Thymus (tissue), 14 donors: Measurements from ENCODE around the gene TMEM126A. TPM values are rescaled to one million over a fixed set of nuclear protein-coding genes. Genes with fewer than 3 reads are reported as not detected.
"Not testable (repeated sequence)": the region's sequence is repeated elsewhere in the genome, so short reads cannot be mapped to it uniquely, and the experiment has no call there.

Source experiments
- DNase-seq, 9 donors: peaks; one replicate each; pipeline ENCODE4 v3.0.0-alpha.2; 2013; ENCODE audit warnings: low spot score in 9 of 9, low read depth in 6 of 9, missing footprints in 1 of 9
- H3K27ac ChIP-seq, 2 donors: one replicate each; pipeline ENCODE4 v1.5.1; 2013; ENCODE audit warnings: control low read depth in 1 of 2, low read depth in 1 of 2, low read length in 1 of 2, mild to moderate bottlenecking in 1 of 2, moderate library complexity in 1 of 2
- H3K27me3 ChIP-seq, 2 donors: one replicate each; pipeline ENCODE4 v1.5.1; 2013; ENCODE audit warnings: low read length in 1 of 2; ENCODE audit not compliant: control insufficient read depth in 2 of 2, insufficient read depth in 1 of 2
- H3K36me3 ChIP-seq, 2 donors: one replicate each; pipeline ENCODE4 v1.5.1; 2013; ENCODE audit warnings: low read length in 1 of 2, mild to moderate bottlenecking in 1 of 2, moderate library complexity in 1 of 2; ENCODE audit not compliant: control insufficient read depth in 2 of 2, insufficient read depth in 2 of 2
- H3K4me1 ChIP-seq, 2 donors: one replicate each; pipeline ENCODE4 v1.5.1; 2013; ENCODE audit warnings: low read length in 2 of 2; ENCODE audit not compliant: control insufficient read depth in 2 of 2, insufficient read depth in 2 of 2
- H3K4me3 ChIP-seq, 2 donors: one replicate each; pipeline ENCODE4 v1.5.1; 2013; ENCODE audit warnings: low read length in 2 of 2, control low read depth in 1 of 2, mild to moderate bottlenecking in 1 of 2
- H3K9me3 ChIP-seq, 2 donors: one replicate each; pipeline ENCODE4 v1.5.1; 2013; ENCODE audit warnings: low read length in 1 of 2, mild to moderate bottlenecking in 1 of 2; ENCODE audit not compliant: control insufficient read depth in 2 of 2, insufficient read depth in 1 of 2
- WGBS: extraction: QIAGEN DNeasy Blood & Tissue Kit; methylation state at CpG from one replicate; pipeline ENCODE4 v1.1.7; 2013; 5-methylcytosine and 5-hydroxymethylcytosine counted together
- long read RNA-seq, 10 donors: transcript quantifications; one replicate each; lab custom pipeline, GENCODE V29; 2026
- polyA plus RNA-seq: library from polyadenylated mRNA; stranded (reverse); fragments of 200-250 nt; gene quantifications from one replicate; pipeline ENCODE4 v1.2.3, GENCODE V29; 2013
- total RNA-seq: library from RNA; stranded (reverse); fragments of 120-200 nt; gene quantifications from one replicate; pipeline ENCODE4 v1.2.4, GENCODE V29; 2013
- donor health status: healthy.

TMEM126A gene
- total RNA-seq = 43.0 TPM
- polyA plus RNA-seq = 55.7 TPM
- long read RNA-seq, donor 1, partial matches to known transcripts = 0 of 5 reads
- long read RNA-seq, donor 1, other reads (novel, unspliced or antisense) = 0 of 5 reads
- long read RNA-seq, donor 2 = 0 reads
- long read RNA-seq, donor 3, transcript TMEM126A-203 (4 exons, 656 nt) = minor isoform, 5 of 59 reads
- long read RNA-seq, donor 3, transcript TMEM126A-201 (5 exons, 739 nt) = major isoform, 47 of 59 reads
- long read RNA-seq, donor 3, partial matches to known transcripts = 6 of 59 reads
- long read RNA-seq, donor 3, other reads (novel, unspliced or antisense) = 0 of 59 reads
- long read RNA-seq, donor 4, transcript TMEM126A-201 (5 exons, 739 nt) = major isoform, 8 of 9 reads
- long read RNA-seq, donor 4, partial matches to known transcripts = 0 of 9 reads
- long read RNA-seq, donor 4, other reads (novel, unspliced or antisense) = 0 of 9 reads
- long read RNA-seq, donor 5, transcript TMEM126A-203 (4 exons, 656 nt) = minor isoform, 8 of 33 reads
- long read RNA-seq, donor 5, transcript TMEM126A-201 (5 exons, 739 nt) = major isoform, 23 of 33 reads
- long read RNA-seq, donor 5, partial matches to known transcripts = 0 of 33 reads
- long read RNA-seq, donor 5, other reads (novel, unspliced or antisense) = 0 of 33 reads
- long read RNA-seq, donor 6, partial matches to known transcripts = 0 of 4 reads
- long read RNA-seq, donor 6, other reads (novel, unspliced or antisense) = 0 of 4 reads
- long read RNA-seq, donor 7, transcript TMEM126A-203 (4 exons, 656 nt) = minor isoform, 5 of 23 reads
- long read RNA-seq, donor 7, transcript TMEM126A-201 (5 exons, 739 nt) = major isoform, 11 of 23 reads
- long read RNA-seq, donor 7, partial matches to known transcripts = 5 of 23 reads
- long read RNA-seq, donor 7, other reads (novel, unspliced or antisense) = 0 of 23 reads
- long read RNA-seq, donor 8, transcript TMEM126A-201 (5 exons, 739 nt) = major isoform, 7 of 8 reads
- long read RNA-seq, donor 8, partial matches to known transcripts = 0 of 8 reads
- long read RNA-seq, donor 8, other reads (novel, unspliced or antisense) = 0 of 8 reads
- long read RNA-seq, donor 9, transcript TMEM126A-201 (5 exons, 739 nt) = major isoform, 8 of 12 reads
- long read RNA-seq, donor 9, partial matches to known transcripts = 0 of 12 reads
- long read RNA-seq, donor 9, other reads (novel, unspliced or antisense) = 0 of 12 reads
- long read RNA-seq, donor 10, transcript TMEM126A-201 (5 exons, 739 nt) = major isoform, 11 of 14 reads
- long read RNA-seq, donor 10, partial matches to known transcripts = 0 of 14 reads
- long read RNA-seq, donor 10, other reads (novel, unspliced or antisense) = 0 of 14 reads

- Histone ChIP-seq H3K9me3 (no peaks in the 10 kb centered on the region), H3K27ac (peak within 1 kb of the TSS; percentile 79 to 80), H3K4me1 (peaks cover 2 to 10% of the 10 kb centered on the region in 2 donors), H3K36me3 (peaks cover 0 to 7% of the 10 kb centered on the region in 2 donors), H3K4me3 (peak within 1 kb of the TSS; percentile 56 to 81), H3K27me3 (peaks cover 2 to 7% of the 10 kb centered on the region in 2 donors)
- under 1% methylated on average over 33 of the region's 33 CpGs for WGBS
- DNase-seq = peak; percentile 72 to 94 (median 81)
These were observed at the start of gene TMEM126A for GRCh38 chr11:85647604-85648299. TMEM126A (plus strand) TSS chr11:85647967; CDS start chr11:85650256, 2,289 bp downstream.

DNA sequence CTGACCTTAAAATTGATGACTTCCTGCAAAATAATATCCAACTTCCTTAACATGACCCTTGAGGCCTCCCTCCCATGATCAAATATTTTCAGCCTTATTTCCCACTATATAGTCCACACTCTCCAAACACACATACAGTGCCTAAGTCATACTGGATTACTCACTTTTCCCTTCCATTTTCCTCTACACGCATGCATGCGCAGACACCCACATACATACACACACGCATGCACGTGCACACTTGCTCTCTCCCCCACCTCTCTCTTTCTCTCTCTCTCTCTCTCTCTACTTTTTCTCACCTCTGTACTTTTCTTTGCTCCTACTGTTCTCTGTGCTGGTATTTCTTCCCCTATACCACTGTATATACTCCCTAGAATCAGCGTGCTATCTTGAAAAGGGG lies 48.7 kb upstream of the TMEM126A start:
- Histone ChIP-seq H3K9me3 (no peaks in the 10 kb centered on the region), H3K27me3 (no peaks in the 10 kb centered on the region), H3K4me1 (no peaks in the 10 kb centered on the region), H3K27ac (no peak overlapping the region), H3K4me3 (no peak overlapping the region), H3K36me3 (no peaks in the 10 kb centered on the region)
- WGBS = 78% methylated on average over 5 of the region's 5 CpGs
- DNase-seq = no peak

GRCh38 chr11:85602526-85603213 lies 45.1 kb upstream of the TMEM126A start:
- no peaks in the 10 kb centered on the region for H3K36me3 ChIP-seq
- no peak for DNase-seq
- no peak overlapping the region for H3K4me3 ChIP-seq
- no peaks in the 10 kb centered on the region for H3K27me3 ChIP-seq
- H3K27ac ChIP-seq = no peak overlapping the region
- no peaks in the 10 kb centered on the region for H3K4me1 ChIP-seq
- no peaks in the 10 kb centered on the region for H3K9me3 ChIP-seq
- WGBS = 98% methylated on average over 2 of the region's 2 CpGs

- Histone ChIP-seq H3K27ac (no peak overlapping the region), H3K9me3 (no peaks in the 10 kb centered on the region), H3K36me3 (no peaks in the 10 kb centered on the region), H3K27me3 (no peaks in the 10 kb centered on the region), H3K4me3 (no peak overlapping the region), H3K4me1 (no peaks in the 10 kb centered on the region)
- 96% methylated on average over 4 of the region's 4 CpGs for WGBS
- no peak for DNase-seq
These were observed 44.5 kb upstream of the TMEM126A start for GRCh38 chr11:85603220-85603619.

- not testable (repeated sequence) for H3K27me3 ChIP-seq, DNase-seq, H3K36me3 ChIP-seq, H3K4me1 ChIP-seq, H3K27ac ChIP-seq, H3K9me3 ChIP-seq, H3K4me3 ChIP-seq
- WGBS = 98% methylated on average over 3 of the region's 3 CpGs
These were observed 41.5 kb upstream of the TMEM126A start for GRCh38 chr11:85606237-85606636.

GRCh38 chr11:85608621-85609020 lies 39.1 kb upstream of the TMEM126A start:
- not testable (repeated sequence) for H3K27me3 ChIP-seq, H3K36me3 ChIP-seq, H3K4me1 ChIP-seq, DNase-seq, H3K27ac ChIP-seq, H3K9me3 ChIP-seq, H3K4me3 ChIP-seq

- H3K4me3 ChIP-seq, H3K4me1 ChIP-seq, H3K27ac ChIP-seq, H3K36me3 ChIP-seq, DNase-seq, H3K9me3 ChIP-seq, H3K27me3 ChIP-seq: not testable (repeated sequence)
- 86% methylated on average over 2 of the region's 2 CpGs for WGBS
These were observed 38.5 kb upstream of the TMEM126A start for GRCh38 chr11:85609286-85609685.

GRCh38 chr11:85611643-85612042 lies 36.1 kb upstream of the TMEM126A start:
- WGBS = 50% methylated on average over 2 of the region's 2 CpGs
- H3K27ac ChIP-seq, H3K9me3 ChIP-seq, H3K4me3 ChIP-seq, H3K4me1 ChIP-seq, H3K36me3 ChIP-seq, H3K27me3 ChIP-seq, DNase-seq: not testable (repeated sequence)
